HG02678 (cell line): ENCODE results near the gene KRTAP9-6.
"Not testable (repeated sequence)": the region's sequence is repeated elsewhere in the genome, so short reads cannot be mapped to it uniquely, and the experiment has no call there.

Source experiments
- ATAC-seq: cut with Tn5 transposase; IDR thresholded peaks from one replicate; pipeline ENCODE4 v1.9.1; 2021; ENCODE audit warnings: mild to moderate bottlenecking, moderate library complexity; ENCODE audit not compliant: unreplicated experiment

KRTAP9-6 gene, protein sequence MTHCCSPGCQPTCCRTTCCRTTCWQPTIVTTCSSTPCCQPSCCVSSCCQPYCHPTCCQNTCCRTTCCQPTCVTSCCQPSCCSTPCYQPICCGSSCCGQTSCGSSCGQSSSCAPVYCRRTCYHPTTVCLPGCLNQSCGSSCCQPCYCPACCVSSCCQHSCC

DNA sequence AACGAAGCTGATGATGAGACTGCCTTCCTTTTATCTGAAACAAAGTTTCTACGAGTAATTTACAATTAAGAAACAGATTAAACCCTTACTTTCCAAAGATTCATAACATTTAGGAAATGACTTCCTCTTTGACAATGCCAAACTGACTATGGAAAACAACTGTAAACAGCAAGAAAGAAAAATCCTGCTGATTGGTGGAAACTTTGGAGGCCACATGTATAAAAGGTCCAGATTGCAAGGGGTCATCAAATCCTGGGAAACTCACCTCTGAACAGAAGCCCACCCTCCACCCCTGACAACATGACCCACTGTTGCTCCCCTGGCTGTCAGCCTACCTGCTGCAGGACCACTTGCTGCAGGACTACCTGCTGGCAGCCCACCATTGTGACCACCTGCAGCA lies at the start of gene KRTAP9-6:
Gene KRTAP9-6, plus strand, starts transcription at position 301 of the 400 bp plus-strand sequence. Its CDS starts 0 bp downstream, at position 301.
- ATAC-seq = no peak

DNA sequence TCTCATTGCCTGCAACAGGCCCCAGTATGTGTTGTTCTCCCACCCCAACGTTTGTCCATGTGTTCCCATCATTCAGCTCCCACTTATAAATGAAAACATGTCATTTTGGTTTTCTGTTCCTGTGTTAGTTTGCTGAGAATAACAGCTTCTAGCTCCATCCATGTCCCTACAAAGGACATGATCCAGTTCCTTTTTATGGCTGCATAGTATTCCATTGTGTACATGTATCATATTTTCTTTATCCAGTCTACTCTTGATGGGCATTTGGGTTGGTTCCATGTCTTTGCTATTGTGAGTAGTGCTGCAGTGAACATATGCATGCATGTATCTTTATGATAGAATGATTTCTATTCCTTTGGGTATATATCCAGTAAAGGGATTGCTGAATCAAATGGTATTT lies 49.5 kb upstream of the KRTAP9-6 start:
- ATAC-seq = no peak

DNA sequence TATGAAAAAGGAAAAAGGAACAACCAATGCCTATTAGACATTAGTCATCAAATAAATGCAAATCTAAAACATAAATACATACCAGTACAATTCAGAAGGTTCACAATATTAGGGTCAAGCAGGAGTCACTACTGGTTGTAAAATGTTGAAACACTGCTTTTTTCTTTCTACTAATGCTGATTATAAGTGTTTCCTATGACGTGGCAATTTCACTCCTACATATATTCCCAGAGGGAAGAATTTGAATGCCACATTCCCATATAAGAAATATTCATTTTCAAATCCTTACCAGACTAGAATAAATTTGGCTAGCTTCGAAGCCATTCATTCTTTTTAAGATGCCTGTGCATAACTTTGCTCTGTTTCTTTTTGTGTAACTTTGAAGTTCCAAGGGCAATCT lies 41.4 kb upstream of the KRTAP9-6 start:
- ATAC-seq = no peak

DNA sequence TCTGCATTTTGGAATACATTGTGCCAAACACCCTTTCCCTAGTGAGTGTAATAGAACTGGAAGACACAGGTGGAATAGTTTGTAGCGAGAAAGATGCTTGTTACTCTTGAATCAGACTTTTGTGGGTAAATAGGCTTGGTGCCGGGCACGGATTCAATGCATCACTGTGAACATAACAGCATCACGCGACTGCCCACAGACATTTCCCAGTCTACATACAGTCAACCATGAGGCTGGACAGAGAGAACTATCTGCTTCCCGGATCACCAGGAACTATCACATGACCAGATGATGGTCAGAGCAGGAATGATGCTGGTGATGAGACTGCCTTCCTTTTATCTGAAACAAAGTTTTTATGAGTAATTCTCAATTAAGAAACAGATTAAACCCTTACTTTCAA lies 39.1 kb upstream of the KRTAP9-6 start:
- ATAC-seq = no peak

DNA sequence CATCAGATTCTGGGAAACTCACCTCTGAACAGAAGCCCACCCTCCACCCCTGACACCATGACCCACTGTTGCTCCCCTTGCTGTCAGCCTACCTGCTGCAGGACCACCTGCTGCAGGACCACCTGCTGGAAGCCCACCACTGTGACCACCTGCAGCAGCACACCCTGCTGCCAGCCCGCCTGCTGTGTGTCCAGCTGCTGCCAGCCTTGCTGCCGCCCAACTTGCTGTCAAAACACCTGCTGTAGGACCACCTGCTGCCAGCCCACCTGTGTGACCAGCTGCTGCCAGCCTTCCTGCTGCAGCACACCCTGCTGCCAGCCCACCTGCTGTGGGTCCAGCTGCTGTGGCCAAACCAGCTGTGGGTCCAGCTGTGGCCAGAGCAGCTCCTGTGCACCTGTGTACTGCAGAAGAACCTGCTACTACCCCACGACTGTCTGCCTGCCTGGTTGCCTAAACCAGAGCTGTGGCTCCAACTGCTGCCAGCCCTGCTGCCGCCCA lies 38.5 kb upstream of the KRTAP9-6 start, which contains the start of gene KRTAP9-2:
Gene KRTAP9-2, plus strand, starts transcription at position 51 of the 498 bp plus-strand sequence. Its CDS starts 7 bp downstream, at position 58.
- not testable (repeated sequence) for ATAC-seq

DNA sequence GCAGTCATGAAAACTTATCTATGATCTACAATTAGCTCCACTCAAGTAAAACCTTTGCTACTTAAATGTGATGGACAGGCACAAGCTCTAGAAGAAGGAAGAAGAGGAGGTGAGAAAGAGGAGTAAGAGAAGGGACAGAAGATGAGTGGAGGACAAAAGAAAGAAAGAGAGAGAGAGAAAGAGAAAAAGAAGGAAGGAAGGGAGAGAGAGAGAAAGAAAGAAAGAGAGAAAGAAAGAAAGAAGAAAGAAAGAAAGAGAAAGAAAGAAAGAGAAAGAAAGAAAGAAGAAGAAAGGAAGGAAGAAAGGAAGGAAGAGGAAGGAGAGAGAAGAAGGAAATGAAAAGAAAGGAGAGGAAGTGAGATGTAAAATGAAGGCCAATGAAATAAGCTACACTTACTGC lies 35.1 kb upstream of the KRTAP9-6 start:
- ATAC-seq = no peak

DNA sequence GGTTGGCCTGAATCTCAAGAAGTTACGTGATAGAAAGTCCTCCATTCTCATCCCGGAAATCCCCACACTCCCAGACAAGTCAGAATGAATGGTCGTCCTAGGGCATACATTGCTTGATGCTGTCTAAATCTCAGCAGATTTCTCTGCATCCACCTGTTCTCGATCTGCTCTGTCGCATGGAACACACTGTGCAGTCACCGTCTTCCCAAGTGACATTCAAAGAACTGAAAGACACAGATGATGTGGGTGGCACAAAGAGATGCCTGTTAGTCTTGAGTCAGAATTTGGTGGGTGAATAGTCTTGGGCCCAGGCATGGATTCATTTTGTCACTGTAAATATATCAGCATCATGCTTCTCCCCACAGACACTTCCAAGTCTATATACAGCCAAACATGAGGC lies 33.4 kb upstream of the KRTAP9-6 start:
- no peak for ATAC-seq

DNA sequence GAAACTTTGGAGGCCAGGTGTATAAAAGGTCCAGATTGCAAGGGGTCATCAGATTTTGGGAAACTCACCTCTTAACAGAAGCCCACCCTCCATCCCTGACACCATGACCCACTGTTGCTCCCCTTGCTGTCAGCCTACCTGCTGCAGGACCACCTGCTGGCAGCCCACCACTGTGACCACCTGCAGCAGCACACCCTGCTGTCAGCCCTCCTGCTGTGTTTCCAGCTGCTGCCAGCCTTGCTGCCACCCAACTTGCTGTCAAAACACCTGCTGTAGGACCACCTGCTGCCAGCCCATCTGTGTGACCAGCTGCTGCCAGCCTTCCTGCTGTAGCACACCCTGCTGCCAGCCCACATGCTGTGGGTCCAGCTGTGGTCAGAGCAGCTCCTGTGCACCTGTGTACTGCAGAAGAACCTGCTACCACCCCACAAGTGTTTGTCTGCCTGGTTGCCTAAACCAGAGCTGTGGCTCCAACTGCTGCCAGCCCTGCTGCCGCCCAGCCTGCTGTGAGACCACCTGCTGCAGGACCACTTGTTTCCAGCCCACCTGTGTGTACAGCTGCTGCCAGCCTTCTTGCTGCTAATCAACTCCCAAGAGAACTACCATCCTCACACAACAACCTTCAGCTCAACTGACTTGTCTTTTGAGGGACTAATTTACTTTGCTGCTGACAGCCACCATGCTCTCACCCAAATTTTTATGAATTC lies 32.6 kb upstream of the KRTAP9-6 start, which contains the start of gene KRTAP9-3:
Gene KRTAP9-3, plus strand, starts transcription at position 51 of the 707 bp plus-strand sequence. Its CDS starts 53 bp downstream, at position 104.
- not testable (repeated sequence) for ATAC-seq

DNA sequence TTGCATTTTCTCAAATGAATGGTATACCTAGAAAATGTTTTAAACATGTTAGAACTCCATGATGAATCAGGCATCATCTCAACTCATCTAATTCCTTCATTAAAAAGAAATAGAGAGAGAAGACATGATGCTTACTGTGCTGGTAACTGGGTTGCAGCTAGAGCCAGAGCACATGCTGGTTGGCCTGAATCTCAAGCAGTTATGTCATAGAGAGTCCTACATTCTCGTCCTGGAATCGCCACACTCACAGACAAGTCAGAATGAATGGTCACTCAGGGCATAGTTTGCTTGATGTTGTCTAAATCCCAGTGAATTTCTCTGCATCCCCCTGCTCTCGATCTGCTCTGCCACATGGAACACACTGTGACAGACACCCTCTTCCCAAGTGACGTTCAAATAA lies 28.1 kb upstream of the KRTAP9-6 start:
- ATAC-seq = not testable (repeated sequence)

DNA sequence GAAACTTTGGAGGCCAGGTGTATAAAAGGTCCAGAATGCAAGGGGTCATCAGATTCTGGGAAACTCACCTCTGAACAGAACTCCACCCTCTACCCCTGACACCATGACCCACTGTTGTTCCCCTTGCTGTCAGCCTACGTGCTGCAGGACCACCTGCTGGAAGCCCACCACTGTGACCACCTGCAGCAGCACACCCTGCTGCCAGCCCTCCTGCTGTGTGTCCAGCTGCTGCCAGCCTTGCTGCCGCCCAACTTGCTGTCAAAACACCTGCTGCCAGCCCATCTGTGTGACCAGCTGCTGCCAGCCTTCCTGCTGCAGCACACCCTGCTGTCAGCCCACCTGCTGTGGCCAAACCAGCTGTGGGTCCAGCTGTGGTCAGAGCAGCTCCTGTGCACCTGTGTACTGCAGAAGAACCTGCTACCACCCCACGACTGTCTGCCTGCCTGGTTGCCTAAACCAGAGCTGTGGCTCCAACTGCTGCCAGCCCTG lies 27.2 kb upstream of the KRTAP9-6 start, which contains the start of gene KRTAP9-8:
Gene KRTAP9-8, plus strand, starts transcription at position 51 of the 489 bp plus-strand sequence. Its CDS starts 53 bp downstream, at position 104.
- not testable (repeated sequence) for ATAC-seq

DNA sequence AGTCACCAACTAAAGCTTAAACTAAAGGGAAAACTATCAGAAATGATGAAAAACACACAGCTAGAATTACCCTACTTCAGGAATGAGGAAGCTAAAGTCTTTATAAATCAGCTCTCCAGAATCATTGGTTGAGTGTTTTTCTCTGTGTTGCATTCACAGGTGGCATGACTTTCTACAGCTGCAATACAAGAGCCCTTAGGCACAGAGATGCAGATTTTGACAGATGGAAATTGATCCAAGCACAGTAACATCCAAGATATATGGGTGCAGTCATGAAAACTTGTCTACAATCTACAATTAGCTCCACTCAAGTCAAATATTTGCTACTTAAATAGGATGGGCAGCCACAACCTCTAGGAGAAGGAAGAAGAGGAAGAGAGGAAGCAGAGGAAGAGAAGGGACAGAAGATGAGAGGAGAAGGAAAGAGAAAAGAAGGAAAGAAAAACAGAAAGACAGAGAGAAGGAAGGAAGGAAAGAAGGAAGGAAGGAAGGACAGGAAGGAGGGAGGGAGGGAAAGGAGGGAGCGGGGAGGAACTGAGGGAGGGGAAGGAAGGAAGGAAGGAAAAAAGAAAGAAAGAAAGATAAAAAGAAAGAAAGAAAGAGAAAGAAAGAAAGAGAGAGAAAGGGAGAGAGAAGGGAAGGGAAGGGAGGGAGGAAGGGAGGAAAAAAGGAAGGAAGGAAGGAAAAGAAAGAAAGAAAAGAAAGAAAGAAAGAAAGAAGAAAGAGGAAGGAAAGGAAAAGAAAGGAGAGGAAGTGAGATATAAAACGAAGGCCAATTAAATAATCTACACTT lies 18.0 kb upstream of the KRTAP9-6 start:
- ATAC-seq = not testable (repeated sequence)

DNA sequence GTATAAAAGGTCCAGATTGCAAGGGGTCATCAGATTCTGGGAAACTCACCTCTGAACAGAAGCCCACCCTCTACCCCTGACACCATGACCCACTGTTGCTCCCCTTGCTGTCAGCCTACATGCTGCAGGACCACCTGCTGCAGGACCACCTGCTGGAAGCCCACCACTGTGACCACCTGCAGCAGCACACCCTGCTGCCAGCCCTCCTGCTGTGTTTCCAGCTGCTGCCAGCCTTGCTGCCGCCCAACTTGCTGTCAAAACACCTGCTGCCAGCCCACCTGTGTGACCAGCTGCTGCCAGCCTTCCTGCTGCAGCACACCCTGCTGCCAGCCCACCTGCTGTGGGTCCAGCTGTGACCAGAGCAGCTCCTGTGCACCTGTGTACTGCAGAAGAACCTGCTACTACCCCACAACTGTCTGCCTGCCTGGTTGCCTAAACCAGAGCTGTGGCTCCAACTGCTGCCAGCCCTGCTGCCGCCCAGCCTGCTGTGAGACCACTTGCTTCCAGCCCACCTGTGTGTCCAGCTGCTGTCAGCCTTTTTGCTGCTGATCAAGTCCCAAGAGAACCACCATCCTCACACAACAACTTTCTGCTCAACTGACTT lies 15.4 kb upstream of the KRTAP9-6 start, which contains the start of gene KRTAP9-4:
Gene KRTAP9-4, plus strand, starts transcription at position 51 of the 604 bp plus-strand sequence. Its CDS starts 34 bp downstream, at position 85.
- ATAC-seq = not testable (repeated sequence)

DNA sequence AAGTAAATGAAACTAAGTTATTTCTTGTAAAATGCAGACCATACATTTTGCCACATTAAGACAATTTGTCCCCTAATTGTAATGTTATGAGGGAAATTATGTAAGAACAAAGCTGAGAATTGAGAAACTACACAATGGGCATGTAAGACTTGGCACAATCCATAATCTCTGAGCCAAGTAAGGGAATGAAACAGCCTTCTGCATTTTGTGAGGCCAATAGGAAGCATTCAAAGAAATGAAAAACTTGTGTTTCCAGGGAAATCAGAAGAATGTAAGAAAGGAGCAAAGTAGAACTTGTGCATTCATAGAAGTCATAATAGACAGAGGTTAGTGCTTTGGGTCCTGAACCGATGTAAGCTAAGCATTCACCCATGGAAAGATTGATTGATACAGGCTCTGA lies 13.9 kb upstream of the KRTAP9-6 start:
- ATAC-seq = no peak

DNA sequence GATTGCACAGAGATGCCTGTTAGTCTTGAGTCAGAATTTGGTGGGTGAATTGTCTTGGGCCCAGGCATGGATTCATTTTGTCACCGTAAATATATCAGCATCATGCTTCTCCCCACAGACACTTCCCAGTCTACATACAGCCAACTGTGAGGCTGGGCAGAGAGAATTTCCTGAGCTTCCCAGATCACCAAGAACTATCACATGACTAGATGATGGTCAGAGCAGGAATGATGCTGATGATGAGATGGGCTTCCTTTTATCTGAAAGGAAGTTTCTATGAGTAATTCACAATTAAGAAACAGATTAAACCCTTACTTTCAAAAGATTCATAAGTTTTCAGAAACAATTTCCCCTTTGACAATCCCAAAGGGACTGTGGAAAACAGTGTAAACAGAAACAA lies 10.3 kb upstream of the KRTAP9-6 start:
- no peak for ATAC-seq

DNA sequence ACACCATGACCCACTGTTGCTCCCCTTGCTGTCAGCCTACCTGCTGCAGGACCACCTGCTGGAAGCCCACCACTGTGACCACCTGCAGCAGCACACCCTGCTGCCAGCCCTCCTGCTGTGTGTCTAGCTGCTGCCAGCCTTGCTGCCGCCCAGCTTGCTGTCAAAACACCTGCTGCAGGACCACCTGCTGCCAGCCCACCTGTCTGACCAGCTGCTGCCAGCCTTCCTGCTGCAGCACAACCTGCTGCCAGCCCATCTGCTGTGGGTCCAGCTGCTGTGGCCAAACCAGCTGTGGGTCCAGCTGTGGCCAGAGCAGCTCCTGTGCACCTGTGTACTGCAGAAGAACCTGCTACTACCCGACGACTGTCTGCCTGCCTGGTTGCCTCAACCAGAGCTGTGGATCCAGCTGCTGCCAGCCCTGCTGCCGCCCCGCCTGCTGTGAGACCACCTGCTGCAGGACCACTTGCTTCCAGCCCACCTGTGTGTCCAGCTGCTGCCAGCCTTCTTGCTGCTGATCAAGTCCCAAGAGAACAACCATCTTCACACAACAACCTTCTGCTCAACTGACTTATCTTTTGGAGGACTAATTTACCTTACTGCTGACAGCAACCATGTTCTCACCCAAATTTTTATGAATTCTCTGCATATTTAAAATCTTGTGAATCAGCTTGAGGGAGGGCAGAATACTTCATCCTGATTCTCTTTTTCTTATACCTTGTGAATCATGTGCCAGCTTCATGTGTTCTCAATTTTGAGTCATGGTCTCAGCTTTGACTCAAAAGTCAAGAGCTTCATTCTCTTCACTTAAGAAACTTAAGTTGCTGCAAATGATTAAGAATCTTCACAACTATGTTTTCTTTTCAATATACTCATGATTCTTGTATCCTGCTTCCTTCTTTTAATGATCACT lies 9.5 kb upstream of the KRTAP9-6 start, which contains the start of gene KRTAP9-9:
Gene KRTAP9-9, plus strand, starts transcription at position 4 of the 910 bp plus-strand sequence.
- not testable (repeated sequence) for ATAC-seq

DNA sequence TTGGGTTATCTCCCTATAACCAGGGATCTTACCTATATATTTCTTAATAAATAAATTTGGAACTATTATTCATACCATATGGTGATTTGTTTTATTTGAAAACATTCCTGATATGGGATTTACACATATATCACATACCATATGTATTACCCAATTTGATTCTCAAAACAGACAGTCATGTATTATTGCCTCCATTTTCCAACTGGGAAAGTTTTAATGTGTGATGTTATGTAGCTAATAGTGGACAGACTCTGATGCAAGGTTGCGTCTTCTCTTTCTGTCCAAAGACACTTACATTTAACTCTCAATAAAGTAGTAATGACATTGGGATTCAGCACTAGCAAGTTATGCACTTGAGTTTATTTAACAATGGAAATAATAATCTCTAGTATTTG lies 8.9 kb upstream of the KRTAP9-6 start:
- ATAC-seq = no peak

DNA sequence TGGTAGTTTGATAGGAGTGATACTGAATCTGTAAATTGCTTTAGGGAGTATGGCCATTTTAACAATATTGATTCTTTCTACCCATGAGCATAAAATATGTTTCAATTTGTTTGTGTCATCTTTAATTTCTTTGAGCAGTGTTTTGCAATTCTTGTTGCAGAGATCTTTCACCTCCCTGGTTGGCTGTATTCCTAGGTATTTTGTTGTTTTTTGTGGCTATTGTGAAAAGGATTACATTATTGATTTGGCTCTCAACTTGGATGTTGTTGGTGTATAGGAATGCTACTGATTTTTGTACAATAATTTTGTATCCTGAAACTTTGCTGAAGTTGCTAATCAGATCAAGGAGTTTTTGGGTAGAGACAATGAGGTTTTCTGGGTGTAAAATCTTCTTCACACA lies 6.8 kb upstream of the KRTAP9-6 start:
- ATAC-seq = no peak

DNA sequence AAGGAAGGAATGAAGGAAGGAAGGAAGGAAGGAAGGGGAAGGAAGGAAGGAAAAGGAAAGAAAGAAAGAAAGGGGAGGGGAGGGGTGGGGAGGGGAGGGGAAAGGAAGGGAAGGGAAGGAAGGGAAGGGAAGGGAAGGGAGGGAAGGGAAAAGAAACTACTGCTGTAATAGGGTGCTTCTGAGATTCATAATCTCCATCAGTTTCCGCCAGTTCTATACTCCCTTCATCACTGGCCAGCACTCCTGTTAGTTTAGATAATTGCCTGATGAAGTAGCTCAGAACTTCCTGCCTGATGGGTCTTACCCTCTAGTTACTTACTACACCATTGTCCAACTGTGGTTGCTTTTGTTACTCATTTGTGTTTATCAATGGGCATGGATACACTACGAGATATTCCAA lies 2.0 kb upstream of the KRTAP9-6 start:
- no peak for ATAC-seq

DNA sequence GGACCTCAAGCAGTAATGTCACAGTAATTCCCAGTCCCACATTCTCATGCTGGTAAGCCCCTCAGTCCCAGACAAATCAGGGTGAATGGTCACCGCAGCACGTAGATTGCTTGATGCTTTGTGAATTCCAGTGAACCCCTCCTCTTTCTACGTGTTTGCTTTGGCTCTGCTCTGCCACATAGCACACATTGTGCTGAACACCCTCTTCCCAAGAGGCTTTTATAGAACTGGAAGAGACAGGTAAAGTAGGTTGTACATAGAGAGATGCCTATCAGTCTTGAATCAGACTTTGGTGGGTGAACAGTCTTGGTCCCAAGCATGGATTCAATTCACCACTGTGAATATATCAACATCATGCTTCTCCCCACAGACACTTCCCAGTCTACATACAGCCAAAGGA lies 579 bp upstream of the KRTAP9-6 start:
- ATAC-seq = no peak
